GM20431 (cell line): ENCODE data around the gene PURB.
"Not testable (repeated sequence)": the region's sequence is repeated elsewhere in the genome, so short reads cannot be mapped to it uniquely, and the experiment has no call there.

Experiments used
- in situ Hi-C: fragments of 300-500 bp; cut with MseI, MboI; formaldehyde crosslinking; loops from one replicate; pipeline ENCODE4 v1.15.0; 2020; ENCODE audit warnings: low sequenced_read_pairs; ENCODE audit not compliant: unreplicated experiment

Gene PURB

DNA sequence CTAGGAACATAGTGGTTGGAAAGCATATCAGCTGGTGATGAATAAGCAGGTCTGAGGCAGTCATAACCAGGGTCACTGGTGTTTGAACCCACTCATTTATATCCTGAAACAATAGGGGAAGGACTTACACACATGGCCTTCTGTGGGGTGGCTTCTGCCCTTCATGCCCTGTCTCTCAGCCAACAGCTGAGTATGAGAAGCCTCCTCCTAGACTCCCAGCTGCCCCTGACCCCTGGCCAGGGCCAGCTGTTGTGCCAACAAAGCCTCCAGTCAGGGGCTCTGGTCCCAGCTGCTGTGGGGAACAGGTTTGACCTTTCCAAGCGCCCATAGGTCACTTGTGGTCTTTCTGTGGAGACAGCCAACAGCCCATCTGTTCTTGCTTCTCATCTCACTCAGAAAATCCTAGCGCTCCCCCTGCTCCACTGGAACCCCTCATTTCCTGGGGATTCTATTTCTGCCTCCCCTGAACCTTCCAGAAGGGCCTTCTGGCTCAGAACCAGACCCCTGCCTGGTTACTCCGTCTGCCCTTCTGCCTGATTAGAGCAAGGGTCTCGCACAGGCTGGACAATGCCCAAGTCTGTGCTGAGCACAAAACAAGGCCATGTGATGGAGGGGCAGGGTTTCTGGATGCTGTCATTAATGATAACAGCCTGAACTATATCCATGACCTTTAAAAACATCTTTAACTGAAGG is 9.7 kb upstream of the PURB start:
- in situ Hi-C loops: no loop called here

DNA sequence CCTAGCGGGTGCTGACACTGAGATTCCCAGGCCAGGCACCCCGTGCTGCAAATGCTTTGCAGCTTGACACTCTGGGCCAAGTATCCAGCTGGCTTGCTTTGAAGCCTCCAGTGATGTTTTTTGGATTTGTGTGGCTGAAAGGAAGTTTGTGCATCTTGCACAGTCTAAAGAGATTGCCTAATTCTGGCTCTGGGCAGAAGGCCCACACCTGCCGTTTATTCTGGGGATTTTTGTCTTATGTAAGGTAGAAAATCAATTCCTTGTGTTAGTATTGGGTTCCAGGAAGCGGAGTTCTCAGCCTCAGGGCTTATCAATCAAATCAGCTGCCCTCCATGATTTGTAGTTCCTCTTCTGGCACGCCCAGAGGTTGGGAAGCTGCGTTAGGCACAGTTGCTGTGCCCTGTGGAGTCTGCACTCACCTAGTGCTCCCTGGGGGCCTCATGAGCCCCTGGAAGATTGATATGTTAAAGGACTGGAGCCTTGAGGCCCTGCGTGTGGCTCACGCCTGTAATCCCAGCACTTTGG is 8.4 kb upstream of the PURB start:
- in situ Hi-C loops: no loop called here

DNA sequence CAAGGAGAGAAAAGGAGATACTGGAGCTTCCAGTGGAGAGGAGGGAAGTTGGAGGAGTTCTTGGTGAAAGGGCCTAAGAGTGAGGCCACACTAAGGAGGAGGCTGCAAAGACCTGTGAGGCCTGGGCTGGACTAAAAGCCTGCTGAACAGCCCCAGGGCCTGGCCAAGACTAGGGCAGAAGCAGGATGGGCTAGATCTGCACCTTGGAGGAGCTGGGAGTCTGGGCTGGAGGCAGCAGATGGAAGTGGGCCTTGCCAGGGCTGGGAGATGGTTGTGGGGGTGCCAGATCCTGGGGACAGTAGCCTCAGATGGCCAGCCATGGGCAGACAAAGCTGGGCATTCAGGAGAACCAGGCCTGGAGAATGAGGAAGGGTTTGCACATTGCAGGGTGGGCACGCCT is 6.5 kb upstream of the PURB start:
- in situ Hi-C loops: no loop called here

DNA sequence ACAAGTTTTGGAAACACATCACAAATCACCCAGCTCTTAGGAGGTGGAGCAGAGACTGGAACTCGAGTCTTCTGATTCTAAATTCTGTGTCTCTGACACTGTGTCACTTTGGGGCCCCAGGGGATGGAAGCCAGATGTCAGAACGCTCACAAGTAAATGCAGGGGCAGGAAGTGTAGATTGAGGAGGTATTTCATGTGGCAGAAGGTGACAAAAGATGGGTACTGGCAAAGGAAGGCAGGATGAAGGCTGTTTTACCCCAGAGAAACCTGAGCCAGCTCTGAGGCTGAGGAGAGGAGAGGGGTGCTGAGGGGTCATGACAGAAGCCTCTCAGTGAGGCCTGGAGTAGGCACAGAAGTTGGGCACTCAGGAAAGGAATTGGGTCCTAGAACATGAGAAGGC is 6.0 kb upstream of the PURB start:
- in situ Hi-C loops: no loop called here

DNA sequence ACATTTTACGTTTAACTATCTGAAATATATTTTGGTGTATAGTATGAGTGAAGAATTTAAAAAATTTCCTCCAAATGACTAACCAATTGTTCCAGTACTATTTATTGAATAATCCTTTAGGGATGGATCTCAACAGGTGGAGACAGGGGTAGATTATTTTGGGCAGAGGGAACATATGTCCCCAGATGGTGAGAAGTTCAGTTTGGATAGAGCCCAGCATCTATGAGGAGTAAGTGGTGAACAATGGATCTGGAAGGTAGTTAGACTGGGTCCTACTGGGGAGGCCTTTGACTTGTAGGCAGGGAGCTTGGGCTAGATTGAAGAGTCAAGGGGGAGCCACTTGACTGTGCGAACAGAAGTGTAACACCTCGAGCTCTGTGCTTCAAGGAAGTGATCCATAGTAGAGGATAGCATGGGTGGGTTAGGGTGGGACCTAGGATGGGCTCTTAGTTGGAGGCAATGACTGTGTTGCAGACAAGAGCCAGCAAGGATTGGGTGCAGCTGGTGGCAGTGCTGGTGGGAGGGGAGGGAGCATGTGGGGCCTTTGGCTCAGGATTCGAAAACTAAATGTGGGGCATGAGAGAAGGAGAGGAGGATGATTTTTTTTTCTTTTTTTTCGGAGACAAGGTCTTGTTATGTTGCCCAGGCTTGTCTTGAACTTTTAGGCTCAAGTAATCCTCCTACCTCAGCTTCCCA is 3.9 kb upstream of the PURB start:
- in situ Hi-C loops: no loop called here

DNA sequence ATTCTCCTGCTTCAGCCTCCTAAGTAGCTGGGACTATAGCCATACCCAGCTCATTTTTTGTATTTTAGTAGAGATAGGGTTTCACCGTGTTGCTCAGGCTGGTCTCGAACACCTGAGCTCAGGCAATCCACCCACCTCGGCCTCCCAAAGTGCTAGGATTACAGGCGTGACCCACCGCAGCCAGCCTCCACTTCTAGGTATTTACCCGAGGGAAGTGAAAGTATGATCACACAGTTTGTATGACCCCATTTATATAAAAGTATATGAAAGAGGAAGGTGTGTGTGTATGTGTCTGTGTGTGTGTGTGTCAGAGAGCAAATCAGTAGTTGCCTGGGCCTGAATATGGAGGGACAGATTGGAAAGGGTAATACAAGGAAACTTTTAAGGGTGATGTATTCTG is 2.0 kb upstream of the PURB start:
- in situ Hi-C loops: no loop called here

DNA sequence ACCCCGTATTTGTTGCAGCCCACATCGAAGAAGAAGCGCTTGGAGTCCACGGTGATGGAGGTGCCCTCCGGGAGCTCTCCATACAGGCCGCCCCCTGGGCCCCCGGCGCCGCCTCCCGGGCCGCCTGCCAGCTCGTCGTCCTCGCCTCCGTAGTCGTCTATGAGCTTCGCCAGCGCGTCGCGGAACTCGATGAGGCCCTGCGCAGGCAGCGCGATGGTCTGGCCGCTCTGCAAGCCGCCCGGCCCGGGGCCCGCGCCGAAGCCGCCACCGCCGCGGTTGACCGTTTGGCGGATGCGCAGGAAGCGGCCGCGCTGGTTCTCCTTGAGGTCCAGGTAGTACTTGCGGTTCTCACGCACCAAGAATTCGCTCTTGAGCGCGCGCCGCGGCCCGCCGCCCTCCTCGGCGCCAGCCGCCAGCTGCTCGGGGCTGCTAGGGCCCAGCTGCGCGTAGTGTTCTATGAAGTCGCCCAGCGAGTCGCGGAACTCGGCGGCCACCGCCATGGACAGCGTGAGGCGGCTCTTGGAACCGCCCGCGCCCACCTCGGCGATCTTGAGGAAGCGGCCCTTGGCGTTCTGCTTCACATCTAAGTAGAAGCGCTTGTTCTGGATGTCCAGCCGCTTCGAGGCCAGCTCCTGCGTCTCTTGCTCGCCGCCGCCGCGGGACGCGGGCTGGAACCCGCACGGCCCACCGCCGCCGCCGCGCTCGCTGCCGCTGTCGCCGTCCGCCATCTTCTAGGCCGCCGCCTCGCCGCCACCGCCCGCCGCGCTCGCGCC is 523 bp downstream of the PURB start:
- in situ Hi-C loops: no loop called here

DNA sequence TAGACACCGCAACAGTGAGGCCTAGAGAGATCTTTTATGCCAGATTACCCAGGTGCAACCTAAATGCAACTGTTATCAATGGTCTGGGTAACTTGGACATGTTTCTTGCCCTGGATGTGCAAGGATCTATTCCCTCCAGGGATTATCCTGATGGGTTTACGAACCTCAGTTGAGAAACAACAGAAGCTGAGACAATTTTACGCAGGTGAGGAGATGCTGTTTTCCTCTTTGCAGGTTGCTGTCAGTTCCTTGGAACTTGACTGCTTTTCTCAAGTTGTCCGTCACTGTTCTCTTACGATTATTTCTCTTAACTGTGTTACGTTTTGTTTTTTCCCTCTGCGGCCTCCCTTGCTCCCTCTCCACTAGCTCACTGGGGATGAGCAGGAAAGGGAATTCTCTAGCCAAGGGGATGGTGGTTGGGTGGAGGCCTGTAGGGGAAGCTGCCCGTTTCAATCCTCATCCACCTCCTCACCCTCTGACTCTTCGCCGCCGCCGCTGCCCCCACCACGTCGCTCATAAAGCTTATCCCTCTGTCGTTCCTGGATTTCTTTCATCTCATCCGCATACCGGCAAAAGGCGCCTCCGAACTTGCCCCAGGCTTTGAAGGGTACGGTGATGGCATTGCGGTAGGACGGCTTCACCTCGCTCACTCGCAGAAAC is 1.2 kb downstream of the PURB start:
- in situ Hi-C loops: no loop called here

DNA sequence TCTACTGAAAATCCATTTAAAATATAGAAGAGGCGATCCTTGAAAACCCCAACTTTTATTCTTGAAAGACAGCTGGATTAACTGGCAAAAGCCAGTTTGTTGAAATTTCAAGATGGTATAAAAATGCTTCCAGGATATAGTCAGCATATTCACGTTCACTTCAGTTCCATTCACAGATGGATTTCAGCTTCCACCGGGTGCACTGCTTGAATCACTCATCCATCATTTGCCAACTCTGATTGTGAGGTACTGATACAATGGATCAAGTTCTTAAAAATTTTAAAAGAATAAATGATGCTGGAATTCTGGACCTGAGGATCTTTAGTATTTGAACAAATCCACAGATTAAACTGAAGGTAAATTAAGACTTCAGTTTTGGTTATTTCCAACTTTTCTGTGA is 2.4 kb downstream of the PURB start:
- in situ Hi-C loops: no loop called here

DNA sequence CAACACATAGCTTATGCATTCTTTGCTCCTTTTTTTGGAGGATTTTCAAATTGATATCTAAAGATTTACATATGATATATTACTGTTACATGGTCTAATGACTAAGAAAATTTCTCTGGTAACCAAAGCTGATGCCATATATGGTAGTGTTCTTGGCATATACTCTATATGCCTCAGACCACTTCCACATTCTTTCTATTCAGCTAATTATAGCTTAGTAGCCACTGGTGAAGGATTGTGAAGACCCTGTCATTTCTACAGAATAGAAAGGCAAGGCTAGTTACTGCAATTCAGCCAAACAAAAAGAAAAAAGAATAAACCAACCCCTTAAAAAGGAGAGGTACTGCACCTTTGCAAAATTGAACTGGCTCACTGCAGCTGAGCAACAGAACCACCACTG is 3.7 kb downstream of the PURB start:
- in situ Hi-C loops: no loop called here

DNA sequence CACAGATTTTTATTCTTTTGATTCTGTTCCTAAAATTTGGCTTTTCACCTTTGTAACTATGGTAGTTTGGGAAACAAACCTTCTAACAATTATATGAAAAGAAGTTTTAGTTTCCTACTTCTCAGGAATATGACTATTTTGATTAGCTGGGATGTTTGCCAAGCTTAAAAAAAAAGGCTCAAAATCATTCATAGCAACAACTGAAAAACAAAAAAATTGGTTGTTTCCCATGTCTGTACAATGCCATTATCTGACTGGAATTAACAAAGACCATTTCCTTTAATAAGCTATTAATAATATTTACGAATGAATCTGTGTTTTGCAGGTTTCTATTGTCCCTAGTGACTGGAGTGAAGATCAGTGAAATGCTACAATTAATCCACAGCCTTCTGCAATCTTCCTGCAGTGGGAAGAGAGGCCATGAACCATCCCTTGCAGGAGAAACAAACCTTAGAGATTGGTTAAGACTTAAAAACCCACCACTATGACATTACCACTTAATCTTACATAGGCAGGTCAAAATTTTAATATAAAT is 4.2 kb downstream of the PURB start:
- in situ Hi-C loops: no loop called here

DNA sequence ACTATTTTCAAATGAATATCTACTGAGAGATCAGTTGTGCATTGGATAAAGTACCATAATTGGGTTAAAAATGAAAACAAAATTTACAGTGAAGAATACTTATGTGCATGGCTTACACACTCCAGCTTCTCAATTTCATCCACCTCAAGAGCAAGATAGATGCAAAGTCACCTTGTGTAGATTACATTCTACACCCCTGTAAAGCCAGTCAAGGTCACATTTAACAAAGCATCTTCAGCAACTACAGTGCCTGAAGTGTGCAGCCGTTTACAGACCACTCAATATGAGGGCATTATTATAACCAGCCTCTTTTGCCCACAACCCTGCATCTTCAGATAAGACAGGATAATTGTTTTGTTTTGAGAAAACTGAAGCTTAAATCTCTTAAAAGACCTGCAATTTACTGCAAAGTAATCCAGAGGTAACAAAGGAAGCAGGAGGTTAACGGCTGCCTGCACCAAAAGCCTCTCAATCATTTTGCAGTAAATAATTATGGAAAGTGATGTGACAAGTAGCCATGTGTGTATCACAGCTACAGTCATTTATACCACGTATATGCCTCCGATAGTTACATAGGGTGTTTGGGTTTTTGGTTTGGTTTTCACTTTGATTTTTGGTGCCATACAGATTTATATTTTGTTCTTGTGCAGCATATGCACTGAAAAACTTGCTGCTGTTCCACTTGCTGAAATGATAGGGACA is 4.9 kb downstream of the PURB start:
- in situ Hi-C loops: no loop called here

DNA sequence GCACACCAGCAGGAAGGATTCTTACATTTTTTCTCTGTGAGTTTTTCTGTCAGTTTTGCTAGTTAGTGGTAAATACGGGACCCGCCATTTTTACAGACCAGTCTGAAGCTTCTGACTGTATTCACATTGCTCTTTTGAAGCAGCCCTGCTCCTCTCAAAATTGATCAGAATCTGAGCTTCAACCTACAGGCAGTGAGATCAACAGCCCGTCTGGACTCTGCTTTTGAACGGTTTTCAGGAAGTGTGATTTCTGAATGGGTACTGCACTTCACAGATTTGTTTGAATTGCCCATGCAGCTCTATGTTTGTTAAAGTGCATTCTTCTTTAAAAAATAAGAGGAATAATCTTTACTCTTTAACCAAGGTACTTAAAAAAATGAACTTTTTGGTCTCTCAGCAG is 8.9 kb downstream of the PURB start:
- in situ Hi-C loops: no loop called here

DNA sequence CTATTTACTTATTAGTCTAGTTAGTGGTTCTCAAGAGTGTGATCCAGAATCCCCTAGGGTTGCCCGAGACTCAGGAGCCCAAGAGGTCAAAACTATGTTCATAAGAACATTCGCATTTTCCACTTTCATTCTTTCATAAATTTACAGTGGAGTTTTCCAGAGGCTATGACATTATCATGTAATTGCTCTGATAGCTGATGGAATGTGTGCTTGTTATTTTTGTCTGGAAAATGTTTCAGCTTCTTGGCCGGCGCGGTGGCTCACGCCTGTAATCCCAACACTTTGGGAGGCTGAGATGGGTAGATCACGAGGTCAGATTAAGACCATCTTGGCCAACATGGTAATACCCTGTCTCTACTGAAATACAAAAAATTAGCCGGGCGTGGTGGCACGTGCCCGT is 10.1 kb downstream of the PURB start:
- in situ Hi-C loops: no loop called here

DNA sequence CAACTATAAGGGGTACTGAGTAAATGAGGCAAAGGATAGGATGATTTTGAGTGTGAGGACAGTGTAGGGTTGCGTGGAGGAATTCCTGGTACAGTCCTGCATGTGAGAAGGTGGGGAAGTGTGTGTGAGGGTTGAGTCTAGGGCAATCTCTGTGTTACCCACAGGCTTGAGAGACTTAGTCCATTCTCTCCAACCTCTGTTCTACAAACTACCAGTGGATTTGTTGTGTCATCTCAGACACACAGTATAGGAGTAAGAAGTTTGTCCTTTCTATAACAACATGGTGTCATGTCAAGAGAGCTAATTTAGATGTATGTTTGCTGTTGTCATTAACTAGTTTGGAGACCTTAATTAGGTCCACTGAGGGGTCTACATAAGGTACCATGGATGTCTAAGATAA is 12.5 kb downstream of the PURB start:
- in situ Hi-C loops: no loop called here

DNA sequence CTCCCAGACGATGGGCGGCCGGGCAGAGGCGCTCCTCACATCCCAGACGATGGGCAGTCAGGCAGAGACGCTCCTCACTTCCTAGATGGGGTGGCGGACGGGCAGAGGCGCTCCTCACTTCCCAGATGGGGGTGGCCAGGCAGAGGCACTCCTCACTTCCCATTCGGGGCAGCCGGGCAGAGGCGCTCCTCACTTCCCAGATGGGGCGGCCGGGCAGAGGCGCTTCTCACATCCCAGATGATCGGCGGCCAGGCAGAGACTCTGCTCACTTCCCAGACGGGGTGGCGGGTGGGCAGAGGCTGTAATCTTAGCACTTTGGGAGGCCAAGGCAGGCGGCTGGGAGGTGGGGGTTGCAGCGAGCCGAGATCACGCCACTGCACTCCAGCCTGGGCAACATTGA is 13.4 kb downstream of the PURB start:
- in situ Hi-C loops: not testable (repeated sequence)

DNA sequence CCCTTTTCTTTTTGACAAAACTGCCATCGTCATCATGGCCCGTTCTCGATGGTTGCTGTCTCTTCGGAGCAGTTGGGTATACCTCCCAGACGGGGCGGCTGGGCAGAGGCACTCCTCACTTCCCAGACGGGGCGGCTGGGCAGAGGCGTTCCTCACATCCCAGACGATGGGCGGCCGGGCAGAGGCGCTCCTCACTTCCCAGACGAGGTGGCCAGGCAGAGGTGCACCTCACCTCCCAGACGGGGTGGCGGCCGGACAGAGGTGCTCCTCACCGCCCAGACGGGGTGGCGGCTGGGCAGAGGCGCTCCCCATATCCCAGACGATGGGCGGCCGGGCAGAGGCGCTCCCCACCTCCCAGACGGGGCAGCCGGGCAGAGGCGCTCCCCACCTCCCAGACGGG is 14.6 kb downstream of the PURB start:
- in situ Hi-C loops: not testable (repeated sequence)

DNA sequence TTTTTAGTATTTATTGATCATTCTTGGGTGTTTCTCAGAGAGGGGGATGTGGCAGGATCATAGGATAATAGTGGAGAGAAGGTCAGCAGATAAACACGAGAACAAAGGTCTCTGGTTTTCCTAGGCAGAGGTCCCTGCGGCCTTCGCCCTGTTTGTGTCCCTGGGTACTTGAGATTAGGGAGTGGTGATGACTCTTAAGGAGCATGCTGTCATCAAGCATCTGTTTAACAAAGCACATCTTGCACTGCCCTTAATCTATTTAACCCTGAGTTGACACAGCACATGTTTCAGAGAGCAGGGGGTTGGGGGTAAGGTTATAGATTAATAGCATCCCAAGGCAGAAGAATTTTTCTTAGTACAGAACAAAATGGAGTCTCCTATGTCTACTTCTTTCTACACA is 15.0 kb downstream of the PURB start:
- in situ Hi-C loops: not testable (repeated sequence)

DNA sequence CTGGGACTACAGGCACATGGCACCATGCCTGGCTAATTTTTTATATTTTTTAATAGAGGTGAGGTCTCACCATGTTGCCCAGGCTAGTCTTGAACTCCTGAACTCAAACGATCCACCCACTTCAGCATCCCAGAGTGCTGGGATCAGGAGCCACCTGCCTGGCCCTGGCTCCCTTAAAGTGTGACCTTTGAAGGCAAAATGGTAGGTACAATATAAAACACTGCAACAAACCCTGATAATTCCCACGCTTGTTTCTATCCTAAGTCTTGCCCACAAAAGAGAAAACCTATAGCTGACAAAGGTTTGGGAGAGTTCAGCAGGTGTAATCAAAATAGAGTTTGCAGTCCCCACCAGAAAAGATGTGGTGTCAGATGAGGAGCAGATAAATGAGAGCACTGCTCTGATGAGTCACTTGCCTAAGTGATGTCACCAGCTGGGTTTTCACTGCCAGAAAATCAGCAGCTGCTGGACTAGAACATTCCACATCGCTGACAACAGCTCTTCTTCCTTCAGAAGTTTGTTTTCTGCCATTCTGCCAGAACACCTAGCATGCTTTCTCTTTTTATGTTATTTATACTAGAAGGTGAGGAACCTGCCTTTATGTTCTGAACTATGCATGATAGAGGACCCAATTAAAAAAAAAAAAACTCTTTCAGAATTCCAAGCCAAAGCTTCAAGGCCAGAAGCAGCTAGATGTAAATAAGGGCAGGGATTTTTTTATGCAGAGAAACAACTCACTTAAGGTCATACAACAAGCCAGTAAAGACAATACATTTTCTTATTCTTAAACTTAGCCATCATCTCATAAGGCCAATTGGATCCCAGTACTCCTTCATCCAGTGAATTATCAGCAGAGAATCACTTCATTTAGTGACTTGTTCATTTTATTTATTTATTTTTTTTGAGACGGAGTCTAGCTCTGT is 18.0 kb downstream of the PURB start:
- in situ Hi-C loops: loop anchor here (10.0 kb wide), 1 partner anchor 267 kb away; no protein-coding TSS in a partner anchor
